SK-N-SH (cell line): ENCODE measurements around the gene NAALAD2.

ENCODE experiments used
- EP300 ChIP-seq, 2 experiments: IDR thresholded peaks; 2 replicates each; pipeline versions ENCODE4 v1.4.0 to v1.6.1; 2012; ENCODE audit warnings: borderline replicate concordance in 1 of 2, low read depth in 1 of 2, low read length in 1 of 2
- FOSL2 ChIP-seq: IDR thresholded peaks from 2 replicates; pipeline ENCODE4 v1.4.0; 2012; ENCODE audit warnings: low read depth, mild to moderate bottlenecking, moderate library complexity, borderline replicate concordance
- GABPA ChIP-seq: IDR thresholded peaks from 2 replicates; pipeline ENCODE4 v1.4.0; 2012; ENCODE audit warnings: low read depth, mild to moderate bottlenecking
- MEF2A ChIP-seq: IDR thresholded peaks from 2 replicates; pipeline ENCODE4 v1.4.0; 2012; ENCODE audit warnings: low read depth, borderline replicate concordance
- MXI1 ChIP-seq: IDR thresholded peaks from 2 replicates; pipeline ENCODE4 v1.6.1; 2012; ENCODE audit warnings: mild to moderate bottlenecking, low read depth, low read length, improper control_type of control experiment
- POLR2AphosphoS5 ChIP-seq: IDR thresholded peaks from 2 replicates; pipeline ENCODE4 v1.6.1; 2012; ENCODE audit warnings: low read depth, low read length
- RAD21 ChIP-seq: IDR thresholded peaks from 2 replicates; pipeline ENCODE4 v1.6.1; 2012; ENCODE audit warnings: mild to moderate bottlenecking, low read length
- SMC3 ChIP-seq: IDR thresholded peaks from 2 replicates; pipeline ENCODE4 v1.6.1; 2012; ENCODE audit warnings: low read depth, low read length, improper control_type of control experiment
- TAF1 ChIP-seq: IDR thresholded peaks from 2 replicates; pipeline ENCODE4 v1.6.1; 2012; ENCODE audit warnings: low read depth, mild to moderate bottlenecking, low read length, moderate library complexity, borderline replicate concordance
- TCF12 ChIP-seq: IDR thresholded peaks from 2 replicates; pipeline ENCODE4 v1.4.0; 2012
- YY1 ChIP-seq: IDR thresholded peaks from 2 replicates; pipeline ENCODE4 v1.4.0; 2012; ENCODE audit warnings: low read depth, mild to moderate bottlenecking
- TF ChIP-seq, protein P1 (sequence below): fragments of 200-600 bp; sonication (generic); IDR thresholded peaks from 2 replicates; pipeline ENCODE4 v1.6.1; 2017; ENCODE audit warnings: antibody characterized with exemption, mild to moderate bottlenecking, moderate library complexity
- TF ChIP-seq, protein P2 (sequence below): fragments of 150-350 bp; IDR thresholded peaks from 2 replicates; pipeline ENCODE4 v1.6.1; 2017; ENCODE audit warnings: antibody characterized with exemption, low read length, low read depth, borderline replicate concordance
- TF ChIP-seq, protein P3 (sequence below): IDR thresholded peaks from 2 replicates; pipeline ENCODE4 v1.4.0; 2012; ENCODE audit warnings: low read depth

DNA sequence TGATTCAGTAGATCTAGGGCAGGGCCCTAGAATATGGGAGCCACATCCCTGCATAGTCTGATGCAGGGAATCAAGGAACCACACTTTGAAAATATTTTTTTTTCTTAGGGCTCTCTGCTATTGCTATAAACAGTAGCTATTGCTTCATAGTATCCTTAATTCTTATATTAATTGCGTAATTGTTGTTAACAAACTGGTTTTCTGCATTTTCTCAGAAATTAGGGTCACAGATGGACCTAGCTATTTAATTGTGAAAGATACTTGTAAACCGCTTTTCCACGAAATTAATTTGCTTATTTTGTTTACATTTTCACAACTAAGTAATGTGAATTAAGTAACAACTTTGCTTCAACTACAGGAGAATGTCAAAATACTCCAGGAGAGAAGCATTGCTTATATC, 34.1 kb downstream of the NAALAD2 start:
- TF ChIP-seq, protein P1, sequence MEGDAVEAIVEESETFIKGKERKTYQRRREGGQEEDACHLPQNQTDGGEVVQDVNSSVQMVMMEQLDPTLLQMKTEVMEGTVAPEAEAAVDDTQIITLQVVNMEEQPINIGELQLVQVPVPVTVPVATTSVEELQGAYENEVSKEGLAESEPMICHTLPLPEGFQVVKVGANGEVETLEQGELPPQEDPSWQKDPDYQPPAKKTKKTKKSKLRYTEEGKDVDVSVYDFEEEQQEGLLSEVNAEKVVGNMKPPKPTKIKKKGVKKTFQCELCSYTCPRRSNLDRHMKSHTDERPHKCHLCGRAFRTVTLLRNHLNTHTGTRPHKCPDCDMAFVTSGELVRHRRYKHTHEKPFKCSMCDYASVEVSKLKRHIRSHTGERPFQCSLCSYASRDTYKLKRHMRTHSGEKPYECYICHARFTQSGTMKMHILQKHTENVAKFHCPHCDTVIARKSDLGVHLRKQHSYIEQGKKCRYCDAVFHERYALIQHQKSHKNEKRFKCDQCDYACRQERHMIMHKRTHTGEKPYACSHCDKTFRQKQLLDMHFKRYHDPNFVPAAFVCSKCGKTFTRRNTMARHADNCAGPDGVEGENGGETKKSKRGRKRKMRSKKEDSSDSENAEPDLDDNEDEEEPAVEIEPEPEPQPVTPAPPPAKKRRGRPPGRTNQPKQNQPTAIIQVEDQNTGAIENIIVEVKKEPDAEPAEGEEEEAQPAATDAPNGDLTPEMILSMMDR, result no peak
- TF ChIP-seq, protein P2, sequence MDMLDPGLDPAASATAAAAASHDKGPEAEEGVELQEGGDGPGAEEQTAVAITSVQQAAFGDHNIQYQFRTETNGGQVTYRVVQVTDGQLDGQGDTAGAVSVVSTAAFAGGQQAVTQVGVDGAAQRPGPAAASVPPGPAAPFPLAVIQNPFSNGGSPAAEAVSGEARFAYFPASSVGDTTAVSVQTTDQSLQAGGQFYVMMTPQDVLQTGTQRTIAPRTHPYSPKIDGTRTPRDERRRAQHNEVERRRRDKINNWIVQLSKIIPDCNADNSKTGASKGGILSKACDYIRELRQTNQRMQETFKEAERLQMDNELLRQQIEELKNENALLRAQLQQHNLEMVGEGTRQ, result no peak
- TF ChIP-seq FOSL2 (no peak), SMC3 (no peak), EP300 (IDR thresholded peaks at IDR 0.05; ENCODE audit: borderline replicate concordance in 1 of 2, low read depth in 1 of 2, low read length in 1 of 2) (no peak), TAF1 (no peak), TCF12 (no peak), POLR2AphosphoS5 (no peak), YY1 (no peak), RAD21 (no peak), GABPA (no peak), MEF2A (no peak), MXI1 (no peak)
- TF ChIP-seq, protein P3, sequence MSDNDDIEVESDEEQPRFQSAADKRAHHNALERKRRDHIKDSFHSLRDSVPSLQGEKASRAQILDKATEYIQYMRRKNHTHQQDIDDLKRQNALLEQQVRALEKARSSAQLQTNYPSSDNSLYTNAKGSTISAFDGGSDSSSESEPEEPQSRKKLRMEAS, result no peak
